Skeletal muscle tissue (tissue), 1 donor: Measurements from ENCODE around the gene BRD3OS. TPM values are rescaled to one million over a fixed set of nuclear protein-coding genes. Genes with fewer than 3 reads are reported as not detected.

Source experiments
- total RNA-seq: library from RNA; depleted of rRNA; stranded (reverse); fragments of >200 nt; gene quantifications from one replicate; pipeline ENCODE4 v1.2.3, GENCODE V29; 2014

Gene BRD3OS
- total RNA-seq, 1 donor from 2014 or later, result 3.7 TPM

Other genes starting within 250 kb of the BRD3OS start
- 9.9 TPM for gene VAV2, start 33.2 kb upstream of the BRD3OS start, total RNA-seq
- 20.9 TPM for gene BRD3, start 42.5 kb downstream of the BRD3OS start, total RNA-seq
- gene WDR5, start 110.6 kb downstream of the BRD3OS start, total RNA-seq, result 28.2 TPM
- gene RNU6ATAC, start 139.1 kb downstream of the BRD3OS start, total RNA-seq, result not detected